ENCODE results near the gene MAD1L1. TPM values are rescaled to one million over a fixed set of nuclear protein-coding genes. Genes with fewer than 3 reads are reported as not detected.
"Not testable (repeated sequence)": the region's sequence is repeated elsewhere in the genome, so short reads cannot be mapped to it uniquely, and the experiment has no call there.

The MAD1L1 gene
- total RNA-seq, 1 experiment from 2014 or later = 184 TPM

DNA sequence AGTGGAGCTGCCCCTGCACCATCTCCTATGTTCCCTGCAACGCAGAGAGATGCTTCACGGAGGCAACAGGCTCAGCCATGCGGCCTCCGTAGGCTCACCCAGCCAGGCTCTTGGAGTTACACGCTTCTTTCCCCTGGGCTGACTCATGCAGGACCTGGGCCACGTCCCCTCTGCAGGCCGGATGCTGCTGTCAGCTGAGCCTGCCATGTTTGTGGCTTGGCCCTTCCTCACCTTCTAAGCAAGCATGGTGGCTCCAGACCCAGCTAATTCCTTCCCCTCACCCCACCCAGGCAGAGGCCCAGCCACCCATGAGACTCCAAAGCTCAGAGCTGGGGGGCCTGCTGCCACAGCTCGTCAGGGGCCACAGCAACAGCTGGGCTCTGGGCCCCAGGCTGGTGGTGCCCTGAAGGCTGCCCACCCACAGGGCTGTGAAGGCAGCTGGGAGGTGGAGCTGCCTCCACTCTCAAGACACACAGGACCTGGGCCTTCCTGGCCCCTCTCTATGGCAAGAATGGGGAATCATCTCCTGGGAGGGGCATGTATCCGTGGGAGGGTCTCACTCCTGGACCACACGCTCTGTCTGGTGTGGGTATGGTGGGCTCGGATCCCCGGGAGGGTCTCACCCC lies 343.1 kb downstream of the MAD1L1 start:
- DNase-seq (ENCODE audit: low read depth) = peak; percentile 80

DNA sequence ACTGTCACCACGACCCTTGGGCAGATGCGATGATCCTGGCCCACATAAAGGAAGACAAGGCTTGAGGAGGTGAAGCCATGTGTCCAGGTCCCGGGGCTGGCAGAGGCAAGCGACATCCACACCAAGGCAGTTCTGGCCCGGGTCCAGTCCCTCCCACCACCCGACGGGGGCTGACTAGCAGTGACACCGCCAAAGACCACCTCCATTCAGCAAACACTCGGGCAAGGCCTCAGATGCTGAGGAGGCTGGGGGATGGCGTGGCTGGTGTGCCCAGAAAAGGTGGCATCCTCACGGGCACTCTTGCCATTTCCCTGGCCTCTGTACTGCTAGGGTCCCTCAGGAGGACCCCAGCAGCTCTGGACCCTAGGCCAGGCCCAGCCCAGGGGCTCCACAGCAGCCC lies 343.7 kb downstream of the MAD1L1 start:
- no peak for DNase-seq (ENCODE audit: low read depth)

DNA sequence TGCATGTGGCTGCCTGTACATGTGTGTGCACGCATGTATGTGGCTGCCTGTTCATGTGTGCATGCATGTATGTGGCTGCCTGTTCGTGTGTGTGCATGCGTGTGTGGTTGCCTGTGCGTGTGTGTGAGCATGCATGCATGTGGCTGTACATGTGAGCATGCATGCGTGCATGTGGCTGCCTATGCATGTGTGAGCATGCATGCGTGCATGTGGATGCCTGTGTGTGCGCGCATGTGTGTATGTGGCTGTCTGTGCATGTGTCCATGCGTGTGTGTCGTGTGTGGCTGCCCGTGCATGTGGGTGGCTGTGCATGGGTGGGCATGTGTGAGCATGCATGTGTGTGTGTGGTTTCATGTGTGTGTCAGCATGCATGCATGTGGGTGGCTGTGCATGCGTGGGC lies 344.3 kb downstream of the MAD1L1 start:
- DNase-seq (ENCODE audit: low read depth) = no peak

DNA sequence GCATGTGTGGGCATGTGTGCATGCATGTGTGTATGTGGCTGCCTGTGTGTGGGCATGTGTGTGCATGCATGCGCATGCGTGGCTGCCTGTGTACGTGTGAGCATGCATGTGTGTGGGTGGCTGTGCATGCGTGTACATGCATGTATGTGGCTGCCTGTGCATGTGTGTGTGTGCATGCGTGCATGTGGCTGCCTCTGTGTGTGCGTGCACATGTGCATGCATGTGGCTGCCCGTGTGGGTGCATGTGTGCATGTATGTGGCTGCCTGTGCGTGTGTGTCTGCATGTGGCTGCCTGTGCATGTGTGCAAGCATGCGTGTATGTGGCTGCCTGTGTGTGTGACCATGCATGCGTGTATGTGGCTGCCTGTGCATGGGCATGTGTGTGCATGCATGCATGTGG lies 345.5 kb downstream of the MAD1L1 start:
- no peak for DNase-seq (ENCODE audit: low read depth)

DNA sequence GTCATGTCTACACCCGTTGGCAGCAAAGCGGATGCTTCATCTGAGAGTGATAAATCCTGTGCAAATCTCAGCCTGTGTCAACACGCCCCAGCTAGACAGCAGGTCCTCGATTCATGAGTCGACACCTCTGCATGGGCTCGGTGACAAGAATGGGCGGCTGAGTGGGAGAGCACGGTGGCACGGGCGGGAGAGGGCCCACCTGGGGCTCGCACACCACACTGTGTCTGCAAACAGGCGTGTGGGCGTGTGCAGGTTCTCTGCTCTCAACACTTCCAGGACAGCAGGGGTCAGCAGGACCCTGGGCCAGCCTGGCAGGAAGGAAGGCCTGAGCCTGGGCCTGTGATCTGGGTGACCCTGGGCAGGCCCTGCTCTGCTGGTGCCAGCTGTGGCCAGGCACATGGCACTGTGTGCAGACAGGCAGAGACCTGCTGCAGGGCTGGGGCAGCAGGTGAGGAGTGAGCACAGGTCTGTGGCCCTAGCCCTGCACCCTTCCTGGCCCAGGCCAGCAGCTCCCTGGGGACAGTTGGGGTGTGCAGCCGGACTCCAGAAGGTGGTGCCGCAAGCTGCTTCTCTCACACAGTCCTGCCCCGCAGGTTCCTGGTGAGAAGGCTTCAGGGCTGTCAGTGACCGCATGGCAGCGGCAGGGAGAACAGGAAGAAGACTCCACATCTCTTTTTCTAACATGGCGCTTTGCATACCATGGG lies 346.2 kb downstream of the MAD1L1 start:
- DNase-seq (ENCODE audit: low read depth) = no peak

DNA sequence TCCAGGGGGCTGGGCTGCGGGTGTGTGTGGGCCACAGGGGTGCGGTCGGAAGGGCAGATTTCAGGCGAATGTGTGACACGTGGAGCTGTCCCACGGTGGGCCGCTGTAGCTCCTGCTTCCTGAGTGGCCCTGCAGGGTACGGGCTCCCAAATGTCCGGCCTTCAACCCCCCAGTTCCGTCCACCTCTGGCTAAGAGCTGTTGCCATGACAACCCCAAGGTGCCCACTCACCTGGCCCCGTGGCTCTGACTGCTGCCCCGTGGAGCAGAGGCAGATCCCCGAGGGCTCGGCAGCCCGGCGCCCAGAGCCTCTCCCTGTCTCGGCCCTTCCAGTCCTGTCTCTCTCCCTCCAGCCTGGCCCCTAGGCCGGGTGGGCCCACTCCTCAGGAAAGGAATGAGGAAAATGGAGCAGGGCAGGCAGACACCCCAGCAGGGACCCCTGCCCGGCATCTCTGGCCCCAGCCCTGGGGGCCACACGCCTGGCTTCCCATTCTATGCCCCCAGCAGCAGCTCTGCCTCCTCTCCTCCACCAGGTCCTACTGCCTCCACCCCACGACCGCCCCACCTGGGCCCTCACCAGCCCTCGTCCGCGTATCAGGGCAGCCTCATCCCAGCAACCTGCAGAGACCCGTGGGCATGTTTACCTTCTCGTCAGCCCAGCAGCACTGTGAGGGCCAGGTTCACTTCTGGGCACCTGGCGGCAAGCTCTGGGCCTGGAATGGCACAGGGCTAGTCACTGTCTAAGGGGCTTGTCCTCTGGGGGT lies 347.1 kb downstream of the MAD1L1 start:
- no peak for DNase-seq (ENCODE audit: low read depth)

DNA sequence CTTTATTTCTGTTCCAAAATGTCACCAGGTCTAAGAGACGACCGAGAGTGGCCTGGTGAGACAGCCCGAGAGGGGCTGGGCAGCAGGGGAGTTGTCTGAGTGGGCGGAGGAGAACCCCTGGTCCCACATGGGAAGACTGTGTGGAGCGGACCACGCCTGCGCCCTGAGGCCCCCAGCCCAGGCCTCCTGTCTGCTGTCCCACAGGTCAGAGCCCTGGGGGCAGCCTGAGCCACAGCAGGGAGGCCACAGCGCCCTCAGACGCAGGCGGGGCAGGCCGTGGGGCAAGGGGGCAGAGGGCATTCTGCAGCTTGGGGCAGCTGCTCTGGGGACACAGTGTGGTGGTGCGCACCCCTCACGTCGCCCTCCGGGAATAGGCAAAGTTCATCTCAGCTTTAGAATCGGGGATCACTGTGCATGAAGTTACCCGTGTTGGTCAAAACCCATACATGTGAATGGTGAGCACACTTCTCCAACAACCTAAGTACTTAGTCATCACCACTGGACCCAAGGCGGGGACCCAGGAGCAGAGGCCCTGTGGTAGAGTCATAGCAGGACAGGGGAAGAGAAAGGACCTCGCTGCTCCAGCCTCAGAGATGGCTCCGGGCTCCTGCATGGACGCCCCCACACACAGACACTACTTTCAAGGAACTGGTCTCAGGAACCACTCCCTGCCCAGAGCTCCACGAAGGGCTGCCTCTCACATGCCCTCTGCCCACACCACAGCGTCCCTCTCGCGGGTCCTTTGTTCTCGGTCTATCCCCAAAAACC lies 348.0 kb downstream of the MAD1L1 start:
- no peak for DNase-seq (ENCODE audit: low read depth)

DNA sequence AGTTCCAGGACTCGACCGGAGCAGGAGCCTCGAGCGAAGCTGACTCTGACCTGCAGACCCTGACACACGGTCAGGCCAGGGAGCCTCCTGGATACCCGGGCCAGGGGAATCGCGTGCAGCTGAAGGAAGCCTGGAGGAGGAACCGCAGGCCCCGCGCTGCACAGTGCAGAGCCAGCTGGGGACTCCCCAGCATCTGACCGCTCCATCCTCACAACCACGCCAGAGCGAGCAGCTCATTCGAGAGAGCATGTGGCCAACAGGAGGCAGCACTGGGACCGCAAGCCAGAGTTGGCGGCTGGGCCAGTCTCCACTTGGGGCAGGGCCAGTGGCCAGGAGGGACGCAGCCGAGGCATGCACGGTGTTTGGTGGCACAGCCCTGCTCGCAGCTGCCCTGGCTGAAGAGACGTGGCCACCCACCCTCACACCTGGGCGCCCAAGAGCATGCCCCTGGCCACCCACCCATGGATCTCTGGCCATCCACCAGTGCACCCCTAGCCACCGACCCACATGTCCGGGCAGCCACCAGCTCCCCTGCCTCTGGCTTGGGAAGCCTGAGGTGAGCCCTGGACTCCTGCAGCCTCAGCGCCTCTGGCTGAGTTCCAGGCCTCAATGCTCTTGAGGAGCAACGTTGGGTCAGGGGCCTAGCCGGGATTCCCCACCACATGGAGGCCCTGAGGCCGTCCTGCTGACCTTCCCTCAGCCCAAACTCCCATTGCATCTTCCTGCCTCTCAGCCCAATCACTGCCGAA lies 348.7 kb downstream of the MAD1L1 start:
- DNase-seq (ENCODE audit: low read depth) = no peak

DNA sequence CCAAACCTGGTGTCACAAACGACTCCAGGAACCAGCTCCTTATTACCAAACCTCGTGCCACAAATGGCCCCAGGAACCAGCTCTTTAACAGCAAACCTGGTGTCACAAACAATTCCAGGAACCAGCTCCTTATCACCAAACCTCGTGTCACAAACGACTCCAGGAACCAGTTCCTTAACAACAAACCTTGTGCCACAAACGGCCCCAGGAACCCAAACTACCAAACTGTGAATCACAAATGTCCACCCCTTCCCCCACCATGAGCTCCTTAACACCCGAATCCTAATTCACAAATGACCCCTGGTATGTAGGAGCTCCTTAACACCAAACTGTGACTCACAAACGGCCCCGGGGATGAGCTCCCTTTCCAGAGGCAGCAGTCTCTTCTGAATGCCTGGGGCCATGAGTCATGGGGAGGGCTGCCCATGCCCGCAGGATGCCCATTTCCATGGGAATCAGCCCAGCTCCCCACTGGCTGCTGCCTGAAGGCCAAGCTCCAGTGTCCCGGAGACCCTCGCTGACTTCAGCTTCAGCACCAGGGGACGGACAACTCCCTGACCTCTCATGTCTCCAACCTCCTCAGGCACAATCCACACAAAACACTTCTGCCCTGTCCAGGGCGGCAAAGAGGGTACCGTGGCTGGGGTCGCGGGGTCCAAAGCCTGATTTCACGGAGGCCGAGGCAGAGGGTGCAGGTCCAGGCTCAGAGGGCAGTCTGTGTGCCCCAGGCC lies 349.5 kb downstream of the MAD1L1 start:
- peak; percentile 97 for DNase-seq (ENCODE audit: low read depth)

DNA sequence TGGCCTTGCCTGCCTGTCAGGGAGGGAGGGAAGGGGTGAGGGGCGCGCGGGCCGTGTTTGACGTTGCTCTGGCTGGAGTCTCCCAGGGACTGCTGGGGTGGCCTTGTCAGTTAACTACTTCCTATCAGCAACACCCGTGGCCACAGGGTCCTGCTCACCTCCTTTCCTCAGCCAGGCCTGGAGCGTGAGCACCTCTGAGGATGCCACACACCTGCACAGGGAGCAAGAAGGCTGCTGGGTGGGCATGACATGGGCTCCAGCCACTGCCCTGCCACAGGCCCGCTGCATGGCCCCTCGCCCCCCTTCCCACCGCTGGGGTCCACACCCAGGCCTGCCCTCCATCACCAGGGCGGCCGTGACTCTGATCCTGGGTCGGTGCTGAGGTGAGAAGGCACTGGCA lies 350.3 kb downstream of the MAD1L1 start:
- DNase-seq (ENCODE audit: low read depth) = no peak

DNA sequence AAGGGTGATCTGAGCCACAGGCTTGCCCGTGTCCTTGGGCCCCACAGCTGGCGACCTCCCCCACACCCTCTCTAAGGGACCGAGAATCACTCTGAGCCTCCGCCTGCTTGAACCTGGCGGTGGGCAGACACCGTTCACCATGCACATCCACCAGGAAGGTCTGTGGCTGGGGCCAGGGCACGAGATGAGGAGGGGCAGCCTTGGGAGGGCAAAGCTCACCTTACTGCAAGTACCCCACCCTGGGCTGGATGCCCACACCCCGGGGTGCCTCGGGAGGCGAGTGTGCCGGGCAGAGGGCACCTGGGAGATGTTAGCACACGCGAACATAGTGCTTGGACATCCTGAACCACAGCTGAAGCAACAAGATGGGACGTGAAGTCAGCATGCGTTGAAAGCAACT lies 350.8 kb downstream of the MAD1L1 start:
- DNase-seq (ENCODE audit: low read depth) = no peak

DNA sequence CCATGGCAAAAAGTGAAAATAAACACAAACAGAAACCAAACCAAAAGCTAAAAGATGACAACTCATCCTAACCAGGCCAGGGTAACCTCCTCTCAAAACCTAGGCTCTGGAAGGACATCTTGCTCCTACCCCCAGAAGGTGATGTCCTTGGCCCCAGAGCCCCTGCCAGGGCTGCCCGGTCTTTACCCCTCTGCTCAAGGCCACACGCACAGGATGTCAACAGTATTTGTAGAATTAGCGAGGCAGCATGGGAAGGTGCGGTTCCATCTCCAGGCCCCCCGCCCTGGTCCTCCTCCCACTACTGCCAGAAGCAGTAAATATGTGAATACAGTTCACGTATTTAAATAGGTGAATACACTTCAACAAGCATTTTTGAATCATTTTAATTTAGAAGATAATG lies 356.1 kb downstream of the MAD1L1 start:
- DNase-seq (ENCODE audit: low read depth) = not testable (repeated sequence)

DNA sequence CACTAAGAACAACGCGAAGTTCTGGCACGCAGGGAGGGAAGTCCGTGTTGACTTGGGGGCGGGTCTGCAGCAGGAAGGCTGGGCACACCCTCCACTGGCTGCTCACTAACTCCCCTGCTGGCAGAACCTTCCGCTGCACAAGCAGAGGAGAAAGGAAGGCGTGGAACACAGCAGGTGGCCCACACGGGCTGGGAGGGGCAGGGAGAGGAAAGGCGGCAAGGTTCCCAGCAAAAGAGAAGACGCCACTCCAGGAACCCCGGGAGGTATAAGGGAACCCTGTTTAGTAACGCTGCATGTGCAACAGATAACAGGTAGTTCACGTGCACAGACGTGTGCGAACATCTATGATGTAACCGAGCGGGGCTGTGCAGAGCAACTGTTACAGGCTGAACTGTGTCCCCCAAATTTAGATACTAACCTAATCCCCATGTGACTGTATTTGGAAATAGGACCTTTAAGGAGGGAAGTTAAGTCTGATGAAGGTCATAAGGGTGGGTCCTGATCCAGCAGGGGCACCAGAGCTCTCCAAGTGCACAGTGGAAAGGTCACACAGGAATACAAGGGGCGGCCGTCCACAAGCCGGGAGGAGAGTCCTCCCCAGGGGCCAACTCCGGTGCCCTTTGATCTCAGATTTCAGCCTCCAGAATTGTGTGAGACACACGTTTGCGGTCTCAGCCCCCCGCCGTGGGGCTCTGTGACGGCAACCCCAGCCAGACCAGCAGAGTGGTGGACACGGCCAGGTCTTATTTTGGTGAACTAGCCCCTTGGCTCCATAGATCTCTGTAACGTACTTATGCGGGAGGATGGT lies 357.1 kb downstream of the MAD1L1 start:
- DNase-seq (ENCODE audit: low read depth) = not testable (repeated sequence)

DNA sequence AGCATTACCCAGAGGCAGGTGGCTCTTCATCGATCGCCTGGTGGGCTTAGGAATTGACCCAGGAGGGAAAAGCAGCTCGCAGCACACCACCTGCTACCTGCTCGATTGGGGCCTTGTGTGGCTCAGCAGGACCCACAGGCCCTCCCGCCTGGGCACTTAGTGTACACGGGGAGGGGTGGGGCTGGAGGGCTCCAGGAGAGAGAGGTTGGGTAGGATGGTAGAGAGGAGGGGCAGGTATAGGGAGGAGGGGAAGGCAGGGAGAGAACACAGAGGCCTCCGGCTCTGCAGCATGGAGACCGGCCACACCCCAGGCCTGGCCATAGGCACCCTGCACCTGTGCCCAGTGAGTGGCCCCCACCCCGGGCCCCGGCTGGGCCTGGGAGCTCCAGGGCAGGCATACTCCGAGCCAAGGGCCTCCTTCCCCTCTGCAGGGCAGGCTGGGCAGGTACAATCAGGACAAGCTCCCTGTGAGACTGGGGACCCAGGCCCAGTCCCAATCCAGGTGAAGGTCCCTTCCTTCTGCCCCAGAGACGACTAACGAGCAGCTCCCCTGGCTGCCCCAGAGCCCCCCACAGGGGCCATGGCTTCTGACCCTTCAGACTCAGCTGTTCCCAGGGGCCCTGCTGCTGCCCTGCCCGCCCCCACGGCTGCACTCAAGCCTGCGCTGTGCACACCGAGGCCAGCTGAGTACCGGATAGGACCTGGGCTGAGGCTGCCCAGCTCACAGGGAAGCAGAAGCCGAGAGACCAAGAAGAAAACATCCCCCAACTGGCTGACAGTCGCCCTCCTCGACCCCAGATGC lies 358.0 kb downstream of the MAD1L1 start:
- DNase-seq (ENCODE audit: low read depth) = not testable (repeated sequence)

DNA sequence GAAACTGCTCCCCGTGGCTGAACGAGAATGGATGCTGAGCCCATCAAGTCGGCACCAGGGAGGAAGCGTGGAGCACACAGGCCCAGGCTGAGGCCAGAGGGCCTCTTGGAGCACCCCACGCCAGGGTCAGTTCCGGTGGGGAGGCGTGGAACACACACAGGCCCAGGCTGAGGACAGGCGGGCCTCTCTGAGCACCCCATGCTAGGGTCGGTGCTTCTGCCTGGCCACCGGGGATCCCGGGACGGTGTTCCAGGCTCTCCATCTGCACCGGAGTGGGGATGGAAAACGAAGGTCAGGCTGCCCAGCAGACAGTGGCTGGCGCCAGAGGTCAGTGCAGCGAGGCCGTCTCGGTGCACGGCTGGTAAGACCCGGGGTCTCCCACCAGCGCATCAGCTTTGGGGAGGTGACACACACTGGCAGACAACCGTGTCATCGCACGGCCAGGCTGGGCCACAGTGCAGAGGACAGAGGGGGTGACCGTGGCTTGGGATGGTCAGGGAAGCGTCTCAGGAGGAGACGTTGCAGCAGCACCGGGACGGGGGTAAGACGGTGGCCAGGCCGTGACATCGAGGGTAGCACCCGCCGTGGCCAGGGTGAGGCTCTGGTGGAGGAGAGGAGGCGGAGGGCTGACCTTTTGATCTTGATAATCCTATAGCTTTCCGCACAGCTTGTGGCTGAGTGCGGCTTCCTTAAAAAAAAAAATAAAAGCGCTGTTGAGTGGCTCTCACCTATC lies 358.7 kb downstream of the MAD1L1 start:
- no peak for DNase-seq (ENCODE audit: low read depth)

DNA sequence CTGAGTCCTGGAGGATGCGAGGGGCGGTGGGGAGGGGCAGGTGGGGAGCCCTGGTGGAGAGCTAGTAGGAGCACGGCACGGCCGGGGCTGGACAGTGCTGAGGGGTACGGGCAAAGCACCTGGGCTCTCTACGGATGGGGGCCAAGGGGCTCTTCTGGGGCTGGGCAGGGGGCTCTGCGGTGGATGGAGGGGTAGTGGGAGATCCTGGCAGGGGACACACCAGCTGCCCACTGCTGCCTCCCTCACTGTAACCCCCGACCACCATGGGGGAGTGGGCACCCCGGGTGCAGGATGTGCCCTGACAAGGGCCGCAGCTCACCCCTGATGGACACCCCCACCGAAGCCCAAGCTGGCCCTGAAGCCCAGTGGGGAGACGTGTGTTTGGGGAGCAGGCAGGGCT lies 359.3 kb downstream of the MAD1L1 start:
- no peak for DNase-seq (ENCODE audit: low read depth)

DNA sequence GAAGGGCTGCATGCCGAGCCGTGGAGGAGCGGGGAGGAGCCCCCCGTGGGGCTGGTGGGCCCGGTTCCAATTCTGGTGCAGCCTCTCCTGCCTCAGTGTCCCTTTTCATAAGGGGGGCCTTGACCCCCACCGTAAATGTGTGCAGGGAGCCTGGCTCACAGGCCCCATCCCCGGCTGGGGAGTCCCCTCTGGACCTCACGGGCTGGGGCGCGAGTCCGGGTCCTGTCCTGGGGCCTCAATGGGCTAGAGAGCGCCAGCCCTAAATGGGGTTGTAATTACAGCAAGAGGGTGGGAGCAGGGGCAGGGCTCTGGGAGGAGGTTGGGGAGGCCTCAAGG lies 359.7 kb downstream of the MAD1L1 start:
- DNase-seq (ENCODE audit: low read depth) = no peak

Data from HT1080 (cell line).